SU-DHL-6 (cell line): ENCODE measurements around the gene PPP1R12B.

Source experiments
- H2AFZ ChIP-seq: fragments of 200-600 bp; sonication (generic); 2 replicates; pipeline ENCODE4 v1.6.1; 2014; ENCODE audit warnings: low read depth, mild to moderate bottlenecking, moderate library complexity, mixed read lengths, antibody characterized with exemption, low read length; ENCODE audit not compliant: severe bottlenecking
- H3F3A ChIP-seq: fragments of 200-600 bp; shearing (Covaris generic); 2 replicates; pipeline ENCODE4 v1.6.0; 2016; ENCODE audit warnings: antibody characterized with exemption, mild to moderate bottlenecking; ENCODE audit not compliant: insufficient read depth
- H3K27ac ChIP-seq: fragments of 200-600 bp; sonication (generic); 2 replicates; pipeline ENCODE4 v1.5.1; 2016; ENCODE audit warnings: low read depth, mild to moderate bottlenecking, low read length, moderate library complexity, mixed read lengths
- H3K27me3 ChIP-seq: fragments of 200-600 bp; sonication (generic), shearing (Covaris generic); 2 replicates; pipeline ENCODE4 v1.6.0; 2014; ENCODE audit warnings: mild to moderate bottlenecking, low read length
- H3K36me3 ChIP-seq: fragments of 200-600 bp; sonication (generic); 2 replicates; pipeline ENCODE4 v1.6.1; 2014; ENCODE audit warnings: mild to moderate bottlenecking, low read length, mixed read lengths
- H3K4me2 ChIP-seq: fragments of 300-600, 200-600 bp; shearing (Covaris generic), sonication (generic); 2 replicates; pipeline ENCODE4 v1.6.0; 2014; ENCODE audit warnings: low read length, low read depth, mild to moderate bottlenecking; ENCODE audit not compliant: poor library complexity, severe bottlenecking
- H3K4me3 ChIP-seq: fragments of 200-600 bp; sonication (generic); 2 replicates; pipeline ENCODE4 v1.5.1; 2014; ENCODE audit warnings: antibody characterized with exemption, low read length, mild to moderate bottlenecking, mixed read lengths; ENCODE audit not compliant: insufficient read depth, poor library complexity, severe bottlenecking
- H3K79me2 ChIP-seq: fragments of 200-600 bp; sonication (generic); 2 replicates; pipeline ENCODE4 v1.6.1; 2014; ENCODE audit warnings: mild to moderate bottlenecking, low read length, moderate library complexity; ENCODE audit not compliant: insufficient read depth
- H3K9ac ChIP-seq: fragments of 200-600 bp; sonication (generic); 2 replicates; pipeline ENCODE4 v1.7.0; 2014; ENCODE audit warnings: mild to moderate bottlenecking, low read length
- H3K9me2 ChIP-seq: fragments of 200-600 bp; sonication (generic); replicated peaks from 2 replicates; pipeline ENCODE4 v1.6.1; 2014; ENCODE audit warnings: low read length; ENCODE audit not compliant: insufficient read depth
- H3K9me3 ChIP-seq: fragments of 200-600 bp; sonication (generic); 2 replicates; pipeline ENCODE4 v1.6.1; 2014; ENCODE audit warnings: low read length, mixed read lengths; ENCODE audit not compliant: insufficient read depth
- H4K20me1 ChIP-seq: fragments of 200-600 bp; sonication (generic); 2 replicates; pipeline ENCODE4 v1.6.1; 2014; ENCODE audit warnings: low read depth, mild to moderate bottlenecking, antibody characterized with exemption, low read length, moderate library complexity, mixed read lengths
- CTCF ChIP-seq: fragments of 200-600 bp; sonication (generic); IDR thresholded peaks from one replicate; pipeline ENCODE4 v1.5.1; 2017; ENCODE audit warnings: antibody characterized with exemption, mild to moderate bottlenecking, low read length, moderate library complexity; ENCODE audit not compliant: insufficient read depth, poor library complexity, severe bottlenecking
- EZH2phosphoT487 ChIP-seq: fragments of 200-600 bp; sonication (generic), shearing (Covaris generic); conservative IDR thresholded peaks from 2 replicates; pipeline ENCODE4 v1.6.1; 2018; ENCODE audit warnings: mild to moderate bottlenecking, antibody characterized with exemption, low read length, moderate library complexity, mixed read lengths

Gene PPP1R12B

GRCh38 chr1:202586018-202586821, 237.7 kb downstream of the PPP1R12B start:
- Histone ChIP-seq H4K20me1 (no peaks in the 10 kb centered on the region), H3K36me3 (no peaks in the 10 kb centered on the region), H3K4me3 (no peak overlapping the region), H3K9me3 (no peaks in the 10 kb centered on the region), H2AFZ (no peak overlapping the region), H3K27ac (no peak overlapping the region), H3F3A (no peaks in the 10 kb centered on the region), H3K79me2 (no peaks in the 10 kb centered on the region), H3K27me3 (no peaks in the 10 kb centered on the region), H3K9ac (no peak overlapping the region), H3K4me2 (no peak overlapping the region), H3K9me2 (no peaks in the 10 kb centered on the region)
- TF ChIP-seq CTCF (no peak), EZH2phosphoT487 (no peak)

- H3F3A ChIP-seq = no peaks in the 10 kb centered on the region
- no peaks in the 10 kb centered on the region for H3K79me2 ChIP-seq
- H3K27ac ChIP-seq = no peak overlapping the region
- no peak overlapping the region for H3K4me2 ChIP-seq
- no peaks in the 10 kb centered on the region for H3K9me2 ChIP-seq
- TF ChIP-seq CTCF (no peak), EZH2phosphoT487 (no peak)
- no peaks in the 10 kb centered on the region for H3K36me3 ChIP-seq
- H3K4me3 ChIP-seq = no peak overlapping the region
- no peaks in the 10 kb centered on the region for H3K9me3 ChIP-seq
- no peaks in the 10 kb centered on the region for H4K20me1 ChIP-seq
- no peaks in the 10 kb centered on the region for H3K27me3 ChIP-seq
- no peak overlapping the region for H3K9ac ChIP-seq
- no peak overlapping the region for H2AFZ ChIP-seq
Measured at GRCh38 chr1:202586871-202587270, 238.4 kb downstream of the PPP1R12B start.

GRCh38 chr1:202587859-202588485, 239.5 kb downstream of the PPP1R12B start:
- Histone ChIP-seq H3K36me3 (no peaks in the 10 kb centered on the region), H3K27ac (no peak overlapping the region), H3K9ac (no peak overlapping the region), H3K4me2 (no peak overlapping the region), H3K4me3 (no peak overlapping the region), H3K79me2 (no peaks in the 10 kb centered on the region), H2AFZ (no peak overlapping the region), H4K20me1 (no peaks in the 10 kb centered on the region), H3F3A (no peaks in the 10 kb centered on the region), H3K9me2 (no peaks in the 10 kb centered on the region), H3K27me3 (no peaks in the 10 kb centered on the region), H3K9me3 (no peaks in the 10 kb centered on the region)
- TF ChIP-seq EZH2phosphoT487 (no peak), CTCF (no peak)
